Keratinocyte (primary cell): ENCODE measurements around the gene NFKBIZ. TPM values are rescaled to one million over a fixed set of nuclear protein-coding genes. Genes with fewer than 3 reads are reported as not detected.

ENCODE experiments used
- polyA plus RNA-seq, 5 experiments: library from polyadenylated mRNA; depleted of rRNA in 3 of 5; stranded (reverse) in 3 of 5; stranded (forward) in 1 of 5; unstranded in 1 of 5; fragments of >200 nt; gene quantifications; 1 replicate in 1 of 5; 2 replicates in 3 of 5; 3 replicates in 1 of 5; pipeline versions ENCODE4 v1.2.1 to v1.2.3, GENCODE V29; 2011 to 2012; ENCODE audit warnings: missing spikeins in 2 of 5, low read depth in 1 of 5, low replicate concordance in 1 of 5

Gene NFKBIZ
- polyA plus RNA-seq, 1 donor (not counting 4 experiments of a cell fraction or from before 2014, with no cell fraction given): 88.9 TPM

Other genes with a start within 250 kb of the NFKBIZ start
- gene ZBTB11, start 172.4 kb upstream of the NFKBIZ start, polyA plus RNA-seq: 10.4 to 19.7 TPM (median 13.8 TPM) in 3 replicates
- gene RPL24, start 162.8 kb upstream of the NFKBIZ start, polyA plus RNA-seq: 787 to 1,581 TPM (median 1,426 TPM) in 3 replicates
- 1.6 to 3.6 TPM (median 2.6 TPM) in 3 replicates for gene CEP97, start 124.9 kb upstream of the NFKBIZ start, polyA plus RNA-seq
- gene NXPE3, start 70.3 kb upstream of the NFKBIZ start, polyA plus RNA-seq: 15.8 to 19.9 TPM (median 16.8 TPM) in 3 replicates